Epithelial cell of esophagus (primary cell): Measurements from ENCODE around the gene VDAC2.
A peak's percentile ranks its signal among the peaks of the same experiment; 100 is the strongest.

Source experiments
- DNase-seq: peaks from one replicate; pipeline ENCODE4 v3.0.0; 2010; ENCODE audit warnings: low read depth
- H3K4me3 ChIP-seq: 2 replicates; pipeline ENCODE4 v1.5.1; 2011; ENCODE audit warnings: mild to moderate bottlenecking, low read length, control low read depth
- CTCF ChIP-seq: IDR thresholded peaks from 2 replicates; pipeline ENCODE4 v1.5.1; 2011; ENCODE audit warnings: low read depth, mild to moderate bottlenecking, low read length, control low read depth, inconsistent platforms; ENCODE audit not compliant: insufficient read depth; ENCODE audit errors: missing control alignments

The VDAC2 gene

GRCh38 chr10:75210282-75211006 is at the start of gene VDAC2:
Gene VDAC2, plus strand, starts transcription at chr10:75210796. Its CDS starts 363 bp downstream, at chr10:75211159.
- H3K4me3 ChIP-seq = peak within 1 kb of the TSS; percentile 80
- peak; percentile 84 for DNase-seq
- no peak for TF ChIP-seq CTCF

- DNase-seq = no peak
- TF ChIP-seq CTCF = no peak
- H3K4me3 ChIP-seq = no peak overlapping the region
These were observed 44.6 kb upstream of the VDAC2 start for GRCh38 chr10:75165684-75166622.

- no peak for DNase-seq
- H3K4me3 ChIP-seq = no peak overlapping the region
- TF ChIP-seq CTCF = no peak
These were observed 44.0 kb upstream of the VDAC2 start for GRCh38 chr10:75166623-75166972.

GRCh38 chr10:75168275-75168674 is 42.3 kb upstream of the VDAC2 start:
- DNase-seq = no peak
- H3K4me3 ChIP-seq = no peak overlapping the region
- TF ChIP-seq CTCF = no peak

- no peak overlapping the region for H3K4me3 ChIP-seq
- no peak for DNase-seq
- TF ChIP-seq CTCF = no peak
These were observed 40.4 kb upstream of the VDAC2 start for GRCh38 chr10:75170215-75170614.

- no peak for TF ChIP-seq CTCF
- no peak for DNase-seq
- no peak overlapping the region for H3K4me3 ChIP-seq
These were observed 35.5 kb upstream of the VDAC2 start for GRCh38 chr10:75175046-75175445.

GRCh38 chr10:75176046-75176445 is 34.5 kb upstream of the VDAC2 start:
- DNase-seq = no peak
- H3K4me3 ChIP-seq = no peak overlapping the region
- TF ChIP-seq CTCF = no peak
